SIG-M5 (cell line): Measurements from ENCODE around the gene TMEM238.

Source experiments
- DNase-seq: peaks from one replicate; lab custom pipeline; 2025; lab: John Stamatoyannopoulos, UW

TMEM238 gene

GRCh38 chr19:55358493-55358892 is 25.6 kb downstream of the TMEM238 start:
- DNase-seq, result no peak

- no peak for DNase-seq
Observed at GRCh38 chr19:55355213-55355821, 28.8 kb downstream of the TMEM238 start.

- DNase-seq, result no peak
Observed at GRCh38 chr19:55354698-55355212, 29.3 kb downstream of the TMEM238 start, which contains the start of gene COX6B2. Gene COX6B2 (minus strand): TSS chr19:55354719. CDS start chr19:55354521, 198 bp downstream.

- DNase-seq, result no peak
Observed at GRCh38 chr19:55353803-55354697, 30.0 kb downstream of the TMEM238 start.

GRCh38 chr19:55353356-55353802 is 30.7 kb downstream of the TMEM238 start:
- DNase-seq, result no peak

DNA sequence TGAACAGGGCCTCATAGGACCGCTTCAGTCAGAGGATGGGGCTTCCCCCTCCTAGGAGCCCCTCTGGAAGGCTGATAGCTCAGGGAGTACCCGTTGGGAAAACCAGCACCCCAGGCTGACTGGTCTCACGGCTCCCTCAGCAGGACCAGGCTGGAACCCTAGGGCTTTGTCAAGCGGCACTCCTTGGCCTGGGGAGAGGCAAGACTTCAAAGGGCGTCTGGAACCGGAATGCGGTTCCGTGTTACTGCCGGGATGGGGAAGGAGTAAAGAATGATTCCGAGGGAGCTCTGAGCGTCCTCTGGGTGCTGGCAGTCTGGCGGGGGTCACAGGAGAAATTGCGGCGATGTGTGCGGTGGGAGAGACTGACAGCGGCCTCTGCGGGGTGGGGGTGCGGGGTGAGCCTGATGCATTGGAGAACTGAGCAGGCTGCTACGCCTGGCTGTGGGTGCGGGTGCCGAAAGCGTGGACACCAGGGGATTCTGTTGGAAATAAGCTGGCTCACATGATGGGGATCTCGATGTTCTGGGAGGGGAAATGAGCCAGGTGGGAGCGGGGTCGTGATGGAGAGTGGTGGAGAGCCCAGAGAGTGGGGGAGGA is 31.4 kb downstream of the TMEM238 start:
- no peak for DNase-seq

GRCh38 chr19:55352040-55352439 is 32.1 kb downstream of the TMEM238 start:
- no peak for DNase-seq

GRCh38 chr19:55350620-55351315 is 33.3 kb downstream of the TMEM238 start:
- no peak for DNase-seq

- no peak for DNase-seq
Observed at GRCh38 chr19:55348317-55349034, 35.6 kb downstream of the TMEM238 start.

DNA sequence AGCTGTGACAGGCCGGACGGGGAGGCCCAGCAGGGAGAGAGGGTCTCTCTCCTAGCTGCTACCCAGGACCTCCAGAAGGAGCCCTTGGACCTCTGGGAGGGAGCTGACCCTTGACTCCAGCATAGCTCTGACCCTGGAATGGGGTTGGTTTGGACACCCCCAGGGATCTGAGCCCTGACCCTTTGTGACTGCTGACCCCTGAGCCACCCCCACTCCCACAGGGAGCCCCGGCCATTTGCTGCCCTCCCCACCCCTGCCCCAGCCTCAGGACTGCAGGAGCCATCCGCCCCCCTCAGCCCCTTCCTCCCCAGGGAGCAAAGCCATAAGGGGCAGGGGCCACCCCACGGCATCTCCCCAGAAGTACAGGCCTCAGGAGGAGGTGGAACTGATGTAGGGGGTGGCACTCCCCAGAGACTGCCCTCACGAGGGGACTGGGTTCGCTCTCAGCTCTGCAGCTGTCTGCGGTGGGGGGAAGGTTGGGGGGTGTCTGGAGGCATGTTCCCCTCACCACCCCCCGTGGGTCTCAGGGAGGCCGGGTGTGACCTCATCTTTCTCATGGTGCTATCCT is 36.6 kb downstream of the TMEM238 start:
- DNase-seq, result no peak

- no peak for DNase-seq
Observed at GRCh38 chr19:55346725-55347441, 37.2 kb downstream of the TMEM238 start.

GRCh38 chr19:55345818-55346724 is 38.0 kb downstream of the TMEM238 start:
- DNase-seq, result no peak

- no peak for DNase-seq
Observed at GRCh38 chr19:55345101-55345817, 38.8 kb downstream of the TMEM238 start.

GRCh38 chr19:55344444-55344843 is 39.6 kb downstream of the TMEM238 start:
- no peak for DNase-seq

GRCh38 chr19:55341595-55342531 is 42.2 kb downstream of the TMEM238 start:
- DNase-seq, result no peak

GRCh38 chr19:55341171-55341588 is 42.9 kb downstream of the TMEM238 start:
- no peak for DNase-seq

- DNase-seq, result no peak
Observed at GRCh38 chr19:55340784-55341147, 43.3 kb downstream of the TMEM238 start.
